HG03571 (cell line): ENCODE results near the gene FGD1.
A peak's percentile ranks its signal among the peaks of the same experiment; 100 is the strongest.
"Not testable (repeated sequence)": the region's sequence is repeated elsewhere in the genome, so short reads cannot be mapped to it uniquely, and the experiment has no call there.

Source experiments
- ATAC-seq: cut with Tn5 transposase; IDR thresholded peaks from one replicate; pipeline ENCODE4 v1.9.1; 2021; ENCODE audit not compliant: unreplicated experiment

Gene FGD1

GRCh38 chrX:54495814-54496516 is at the start of gene FGD1:
TSS of gene FGD1 (minus strand) at chrX:54496234. CDS start at chrX:54495432, 802 bp downstream.
- ATAC-seq, result no peak

- ATAC-seq, result not testable (repeated sequence)
These were observed 46.2 kb upstream of the FGD1 start for GRCh38 chrX:54542239-54542638.

- ATAC-seq, result no peak
These were observed 44.3 kb upstream of the FGD1 start for GRCh38 chrX:54540289-54540688.

GRCh38 chrX:54534271-54534670 is 38.2 kb upstream of the FGD1 start:
- no peak for ATAC-seq

- ATAC-seq, result peak; percentile 25
These were observed 34.4 kb upstream of the FGD1 start for GRCh38 chrX:54530357-54530900.

- ATAC-seq, result peak; percentile 86
These were observed 33.7 kb upstream of the FGD1 start, which contains the start of gene GNL3L for GRCh38 chrX:54529552-54530356. TSS of gene GNL3L (plus strand) at chrX:54530219. CDS start at chrX:54532567, 2,348 bp downstream.

- no peak for ATAC-seq
These were observed 33.1 kb upstream of the FGD1 start for GRCh38 chrX:54529151-54529550.

GRCh38 chrX:54509400-54509799 is 13.4 kb upstream of the FGD1 start:
- no peak for ATAC-seq

GRCh38 chrX:54496936-54497335 is 902 bp upstream of the FGD1 start:
- ATAC-seq, result no peak

- no peak for ATAC-seq
These were observed 451 bp upstream of the FGD1 start for GRCh38 chrX:54496517-54496852.

GRCh38 chrX:54494989-54495813 is 833 bp downstream of the FGD1 start:
- ATAC-seq, result no peak

- ATAC-seq, result no peak
These were observed 1.7 kb downstream of the FGD1 start for GRCh38 chrX:54494166-54494988.

GRCh38 chrX:54492340-54492739 is 3.7 kb downstream of the FGD1 start:
- ATAC-seq, result no peak

- ATAC-seq, result not testable (repeated sequence)
These were observed 6.2 kb downstream of the FGD1 start for GRCh38 chrX:54489819-54490218.

- ATAC-seq, result no peak
These were observed 11.4 kb downstream of the FGD1 start for GRCh38 chrX:54484666-54485065.

- ATAC-seq, result no peak
These were observed 12.1 kb downstream of the FGD1 start for GRCh38 chrX:54483946-54484345.

GRCh38 chrX:54482839-54483593 is 13.0 kb downstream of the FGD1 start:
- no peak for ATAC-seq

- no peak for ATAC-seq
These were observed 16.6 kb downstream of the FGD1 start for GRCh38 chrX:54479136-54480111.
